Muscle of leg (tissue), 11 donors: ENCODE results near the gene NUP205. TPM values are rescaled to one million over a fixed set of nuclear protein-coding genes. Genes with fewer than 3 reads are reported as not detected.

ENCODE experiments used
- DNase-seq: peaks from one replicate; pipeline ENCODE4 v3.0.0; 2013
- H3K27ac ChIP-seq: one replicate; pipeline ENCODE4 v1.5.1; 2013; ENCODE audit warnings: mild to moderate bottlenecking, low read length, control low read depth
- H3K27me3 ChIP-seq: one replicate; pipeline ENCODE4 v1.6.1; 2013; ENCODE audit warnings: low read length; ENCODE audit not compliant: control insufficient read depth, insufficient read depth
- H3K36me3 ChIP-seq: one replicate; pipeline ENCODE4 v1.6.1; 2013; ENCODE audit warnings: low read length; ENCODE audit not compliant: control insufficient read depth, insufficient read depth
- H3K4me1 ChIP-seq: one replicate; pipeline ENCODE4 v1.6.1; 2013; ENCODE audit warnings: low read length; ENCODE audit not compliant: control insufficient read depth, insufficient read depth
- H3K4me3 ChIP-seq: one replicate; pipeline ENCODE4 v1.5.1; 2013; ENCODE audit warnings: low read length, control low read depth
- H3K9me3 ChIP-seq: replicated peaks from 2 replicates; pipeline ENCODE4 v1.6.1; 2013; ENCODE audit warnings: low read depth, low read length; ENCODE audit not compliant: control insufficient read depth
- WGBS: methylation state at CpG from one replicate; pipeline ENCODE4 v1.1.5; 2013; ENCODE audit warnings: missing lambda C conversion rate; ENCODE audit not compliant: insufficient coverage; 5-methylcytosine and 5-hydroxymethylcytosine counted together
- polyA plus RNA-seq, 8 donors: library from polyadenylated mRNA; unstranded; fragments of 120-200 nt; gene quantifications; one replicate each; pipeline versions ENCODE4 v1.2.1 to v1.2.3, GENCODE V29; 2013; ENCODE audit warnings: inconsistent platforms in 1 of 8, low replicate concordance in 1 of 8; ENCODE audit not compliant: insufficient read length in 8 of 8, insufficient read depth in 1 of 8
- total RNA-seq: library from RNA; stranded (reverse); fragments of 120-200 nt; gene quantifications from one replicate; pipeline ENCODE4 v1.2.4, GENCODE V29; 2013

The NUP205 gene
- total and polyA plus RNA-seq, 9 donors, result 29.6 to 40.5 (median 33.7) TPM

DNA sequence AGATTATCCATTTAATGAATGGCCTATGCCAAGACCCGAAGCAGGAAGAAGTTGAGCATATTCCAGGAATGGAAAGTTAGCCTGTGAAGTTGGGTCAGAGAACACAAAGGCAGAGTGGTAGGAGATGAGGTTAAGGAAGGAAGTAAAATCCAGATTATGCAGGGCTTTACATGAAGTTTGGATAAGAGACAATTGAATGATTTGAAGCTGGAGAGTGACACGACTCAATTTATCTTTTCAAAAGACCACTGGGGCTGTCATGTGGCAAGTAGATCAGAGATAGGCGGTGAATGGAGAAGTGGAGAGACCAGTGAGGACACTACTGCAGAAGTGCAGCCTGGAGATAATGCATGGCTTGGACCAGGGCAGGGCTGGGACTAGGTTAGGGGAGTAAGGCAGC lies 40.7 kb upstream of the NUP205 start:
- 92% methylated on average over 3 of the region's 3 CpGs for WGBS
- H3K4me3 ChIP-seq, result no peak overlapping the region
- no peak for DNase-seq
- no peaks in the 10 kb centered on the region for H3K9me3 ChIP-seq
- H3K27me3 ChIP-seq, result no peaks in the 10 kb centered on the region
- H3K4me1 ChIP-seq, result no peaks in the 10 kb centered on the region
- H3K36me3 ChIP-seq, result no peaks in the 10 kb centered on the region
- H3K27ac ChIP-seq, result no peak overlapping the region

DNA sequence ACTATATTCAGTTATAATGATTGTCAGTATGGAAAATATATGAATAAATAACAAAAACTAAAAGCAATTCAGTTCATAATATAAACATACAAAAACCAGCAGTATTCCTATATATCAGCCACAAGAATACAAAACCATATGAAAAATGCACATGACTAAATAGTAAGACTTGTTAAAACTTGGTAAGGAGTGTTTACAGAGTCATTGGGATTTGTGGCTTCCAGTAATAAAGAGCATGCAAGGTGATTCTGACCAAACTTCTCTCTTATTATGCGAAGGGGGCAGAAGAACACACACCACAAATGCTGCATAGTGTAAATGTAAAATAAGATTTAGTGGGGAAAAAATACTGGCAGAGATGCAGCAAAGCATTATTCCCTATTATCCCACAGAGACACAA lies 39.0 kb upstream of the NUP205 start:
- no CpG with 5 or more reads among the region's 1 CpG for WGBS
- Histone ChIP-seq H3K27ac (no peak overlapping the region), H3K4me3 (no peak overlapping the region), H3K4me1 (no peaks in the 10 kb centered on the region), H3K27me3 (no peaks in the 10 kb centered on the region), H3K36me3 (no peaks in the 10 kb centered on the region), H3K9me3 (no peaks in the 10 kb centered on the region)
- no peak for DNase-seq

- no peaks in the 10 kb centered on the region for H3K27me3 ChIP-seq
- no peak overlapping the region for H3K27ac ChIP-seq
- H3K4me3 ChIP-seq, result no peak overlapping the region
- no peaks in the 10 kb centered on the region for H3K9me3 ChIP-seq
- no peaks in the 10 kb centered on the region for H3K36me3 ChIP-seq
- H3K4me1 ChIP-seq, result no peaks in the 10 kb centered on the region
- DNase-seq, result no peak
These were observed 38.5 kb upstream of the NUP205 start for GRCh38 chr7:135519233-135519688.

DNA sequence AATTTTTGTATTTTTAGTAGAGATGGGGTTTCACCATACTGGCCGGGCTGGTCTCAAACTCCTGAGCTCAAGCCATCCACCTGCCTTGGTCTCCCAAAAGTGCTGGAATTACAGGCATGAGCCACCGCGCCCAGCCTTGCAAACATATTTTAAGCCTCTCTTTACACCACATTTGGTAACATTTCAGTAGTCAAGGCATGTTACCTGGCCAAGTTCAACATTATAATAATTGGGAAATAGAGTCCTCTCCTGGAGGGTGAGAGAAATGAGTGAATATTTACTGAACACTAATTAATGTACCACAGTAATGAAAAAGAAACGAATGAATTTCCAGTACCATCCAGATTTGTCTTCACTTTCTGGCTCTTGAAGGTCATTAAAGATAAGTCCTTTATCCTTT lies 37.8 kb upstream of the NUP205 start:
- Histone ChIP-seq H3K4me1 (no peaks in the 10 kb centered on the region), H3K36me3 (no peaks in the 10 kb centered on the region), H3K27ac (no peak overlapping the region), H3K27me3 (no peaks in the 10 kb centered on the region), H3K4me3 (no peak overlapping the region), H3K9me3 (no peaks in the 10 kb centered on the region)
- DNase-seq, result no peak
- no CpG with 5 or more reads among the region's 4 CpGs for WGBS

DNA sequence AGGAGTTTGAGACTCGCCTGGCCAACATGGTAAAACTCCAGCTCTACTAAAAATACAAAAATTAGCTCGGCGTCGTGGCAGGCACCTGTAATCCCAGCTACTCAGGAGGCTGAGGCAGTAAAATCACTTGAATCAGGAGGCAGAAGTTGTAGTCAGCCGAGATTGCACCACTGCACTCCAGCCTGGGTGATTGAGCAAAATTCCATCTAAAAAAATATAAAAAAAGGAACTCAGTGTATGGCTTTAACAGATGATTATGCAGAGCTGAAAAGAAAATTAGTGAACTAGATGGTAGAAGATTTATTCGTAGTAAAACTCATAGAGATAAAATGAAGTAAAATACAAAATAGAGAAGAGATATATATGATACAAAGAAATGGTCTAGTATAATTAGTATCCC lies 35.2 kb upstream of the NUP205 start:
- H3K4me3 ChIP-seq, result no peak overlapping the region
- DNase-seq, result no peak
- WGBS, result 73% methylated on average over 3 of the region's 6 CpGs
- H3K4me1 ChIP-seq, result no peaks in the 10 kb centered on the region
- no peak overlapping the region for H3K27ac ChIP-seq
- no peaks in the 10 kb centered on the region for H3K36me3 ChIP-seq
- no peaks in the 10 kb centered on the region for H3K27me3 ChIP-seq
- no peaks in the 10 kb centered on the region for H3K9me3 ChIP-seq

GRCh38 chr7:135523146-135523545 lies 34.6 kb upstream of the NUP205 start:
- WGBS, result no CpG with 5 or more reads among the region's 1 CpG
- no peaks in the 10 kb centered on the region for H3K27me3 ChIP-seq
- no peaks in the 10 kb centered on the region for H3K9me3 ChIP-seq
- H3K27ac ChIP-seq, result no peak overlapping the region
- H3K4me1 ChIP-seq, result no peaks in the 10 kb centered on the region
- H3K4me3 ChIP-seq, result no peak overlapping the region
- DNase-seq, result no peak
- H3K36me3 ChIP-seq, result no peaks in the 10 kb centered on the region

DNA sequence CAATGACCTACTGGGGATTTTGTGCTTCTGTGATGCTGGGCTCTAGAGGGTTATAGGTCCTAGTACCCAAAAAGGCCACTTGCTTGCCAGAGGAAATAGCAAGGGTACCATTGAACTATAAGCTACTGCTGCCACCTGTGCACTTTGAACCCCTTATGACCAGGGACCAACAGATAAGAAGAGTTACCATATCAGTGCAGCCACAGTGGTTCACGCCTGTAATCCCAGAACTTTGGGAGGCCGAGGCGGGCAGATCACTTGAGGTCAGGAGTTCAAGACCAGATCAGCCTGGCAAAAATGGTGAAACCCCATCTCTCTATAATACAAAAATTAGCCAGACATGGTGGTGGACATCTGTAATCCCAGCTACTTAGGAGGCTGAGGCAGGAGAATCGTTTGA lies 32.3 kb upstream of the NUP205 start:
- H3K36me3 ChIP-seq, result no peaks in the 10 kb centered on the region
- DNase-seq, result no peak
- no peak overlapping the region for H3K4me3 ChIP-seq
- no peaks in the 10 kb centered on the region for H3K4me1 ChIP-seq
- no peak overlapping the region for H3K27ac ChIP-seq
- no peaks in the 10 kb centered on the region for H3K9me3 ChIP-seq
- WGBS, result no CpG with 5 or more reads among the region's 4 CpGs
- H3K27me3 ChIP-seq, result no peaks in the 10 kb centered on the region

GRCh38 chr7:135527025-135527424 lies 30.7 kb upstream of the NUP205 start:
- H3K4me1 ChIP-seq, result no peaks in the 10 kb centered on the region
- no peaks in the 10 kb centered on the region for H3K36me3 ChIP-seq
- H3K4me3 ChIP-seq, result no peak overlapping the region
- no peaks in the 10 kb centered on the region for H3K9me3 ChIP-seq
- no peak for DNase-seq
- WGBS, result 74% methylated on average over 3 of the region's 3 CpGs
- H3K27me3 ChIP-seq, result no peaks in the 10 kb centered on the region
- no peak overlapping the region for H3K27ac ChIP-seq

- no peaks in the 10 kb centered on the region for H3K36me3 ChIP-seq
- no peaks in the 10 kb centered on the region for H3K27me3 ChIP-seq
- H3K27ac ChIP-seq, result no peak overlapping the region
- no peaks in the 10 kb centered on the region for H3K4me1 ChIP-seq
- no peak for DNase-seq
- no peak overlapping the region for H3K4me3 ChIP-seq
- H3K9me3 ChIP-seq, result no peaks in the 10 kb centered on the region
- WGBS, result 83% methylated on average over 3 of the region's 7 CpGs
These were observed 21.6 kb upstream of the NUP205 start for GRCh38 chr7:135536150-135536549.

GRCh38 chr7:135537453-135537852 lies 20.3 kb upstream of the NUP205 start:
- Histone ChIP-seq H3K9me3 (no peaks in the 10 kb centered on the region), H3K4me1 (no peaks in the 10 kb centered on the region), H3K27me3 (no peaks in the 10 kb centered on the region), H3K4me3 (no peak overlapping the region), H3K27ac (no peak overlapping the region), H3K36me3 (no peaks in the 10 kb centered on the region)
- no CpG with 5 or more reads among the region's 1 CpG for WGBS
- DNase-seq, result no peak

GRCh38 chr7:135537905-135538304 lies 19.8 kb upstream of the NUP205 start:
- Histone ChIP-seq H3K27me3 (no peaks in the 10 kb centered on the region), H3K4me3 (no peak overlapping the region), H3K4me1 (no peaks in the 10 kb centered on the region), H3K36me3 (no peaks in the 10 kb centered on the region), H3K27ac (no peak overlapping the region), H3K9me3 (no peaks in the 10 kb centered on the region)
- DNase-seq, result peak; percentile 19
